Heart right ventricle (tissue), 16 donors: ENCODE measurements around the gene PTBP2. TPM values are rescaled to one million over a fixed set of nuclear protein-coding genes. Genes with fewer than 3 reads are reported as not detected.

ENCODE experiments used
- ATAC-seq, 8 donors: fragments of 200-7000 bp; cut with Tn5 transposase; one replicate each; pipeline ENCODE4 v1.9.1; 2020; ENCODE audit warnings: mild to moderate bottlenecking in 8 of 8, moderate library complexity in 8 of 8, moderate number of reproducible peaks in 1 of 8
- DNase-seq, 2 donors: peaks; one replicate each; pipeline ENCODE4 v3.0.0-alpha.2; 2020
- H3K27ac ChIP-seq, 10 donors: fragments of 200-600 bp; sonication (generic) in 2 of 10; one replicate each; pipeline versions ENCODE4 v1.5.0 to v1.8.0; 2020 to 2022; ENCODE audit warnings: mild to moderate bottlenecking in 3 of 10
- H3K27me3 ChIP-seq, 7 donors: fragments of 200-600 bp; one replicate each; pipeline ENCODE4 v1.8.0; 2021 to 2022; ENCODE audit warnings: mild to moderate bottlenecking in 2 of 7
- H3K36me3 ChIP-seq, 9 donors: fragments of 200-600 bp; sonication (generic) in 1 of 9; one replicate each; pipeline versions ENCODE4 v1.5.0 to v1.8.0; 2020 to 2022; ENCODE audit warnings: mild to moderate bottlenecking in 2 of 9
- H3K4me1 ChIP-seq, 9 donors: fragments of 200-600 bp; sonication (generic) in 1 of 9; one replicate each; pipeline versions ENCODE4 v1.5.0 to v1.8.0; 2020 to 2022; ENCODE audit warnings: mild to moderate bottlenecking in 4 of 9
- H3K4me3 ChIP-seq, 10 donors: fragments of 200-600 bp; sonication (generic) in 2 of 10; one replicate each; pipeline versions ENCODE4 v1.5.0 to v1.8.0; 2020 to 2022; ENCODE audit warnings: mild to moderate bottlenecking in 7 of 10, moderate library complexity in 2 of 10
- H3K9me3 ChIP-seq, 11 donors: fragments of 200-600 bp in 10 of 11; sonication (generic) in 2 of 11; one replicate each; pipeline versions ENCODE4 v1.5.0 to v1.8.0; 2013 to 2022; ENCODE audit warnings: mild to moderate bottlenecking in 2 of 11, control low read depth in 1 of 11, moderate library complexity in 1 of 11
- WGBS, 2 donors: extraction: QIAGEN DNeasy Blood & Tissue Kit; methylation state at CpG; one replicate each; pipeline ENCODE4 v1.1.7; 2013; ENCODE audit warnings: inconsistent platforms in 1 of 2; 5-methylcytosine and 5-hydroxymethylcytosine counted together
- intact Hi-C, 10 donors: fragments of 100-400 bp; cut with DNase I; formaldehyde crosslinking; loops; one replicate each; pipeline versions ENCODE4 v1.11.1 to v1.14.2; 2022
- polyA plus RNA-seq, 2 donors: library from polyadenylated mRNA; stranded (reverse); fragments of 200-250 nt; gene quantifications; one replicate each; pipeline ENCODE4 v1.2.3, GENCODE V29; 2013
- total RNA-seq, 10 donors: library from RNA; stranded (reverse); fragmentation: NEBNext Ultra II Directional in 3 of 10; extraction: Animal tissue kit (Norgen Biotek cat#: 25700) in 3 of 10; gene quantifications; one replicate each; pipeline versions ENCODE4 v1.2.1 to v1.2.4, GENCODE V29; 2021 to 2023
- TF ChIP-seq, protein P1 (sequence below), 9 donors: fragments of 200-600 bp; sonication (generic) in 2 of 9; IDR thresholded peaks; one replicate each; pipeline versions ENCODE4 v1.5.0 to v1.8.0; 2021 to 2022; ENCODE audit warnings: antibody characterized with exemption in 9 of 9, mild to moderate bottlenecking in 5 of 9, moderate library complexity in 1 of 9
- donor health status: Arrhythmogenic right ventricular cardiomyopathy.
- donor health status: ischemic (EF 13 %, LVEDD 7.1; RV severe dilation, severe dysfunction).
- donor health status: healthy with polysubstance abuse.
- donor health status: DM: no; HTN: yes; CAD: no.
- donor health status: DM: no; HTN: no; CAD: no.
- donor health status: ischemic (EF 25% LVEDD 6.9; RV normal size, moderate dysfunction).
- donor health status: ischemic (EF 25% LVEDD 5.7; RV mildly dilated, moderate dysfunction).
- donor health status: healthy.
- donor health status: DM: yes; HTN: yes; CAD: no.
- donor health status: Ischemic cardiomyopathy.
- donor health status: ischemic (EF 35%, LVEDD 5.7; RV mildly dilated, moderate dysfunction).
- donor health status: nonischemic (EF 11% LVEDD 7.7; RV severe dilation, severe dysfunction).
- donor health status: DM: yes; HTN: yes; CAD: no.
- donor health status: PGD.
- donor health status: ischemic (EF 29% LVEDD 5.4; RV normal size, mild dysfunction).
- donor health status: nonischemic (EF 23%, LVEDD 6.1; RV moderate dilation, normal function).

PTBP2 gene
- total and polyA plus RNA-seq, 12 donors = 4.9 to 29.3 (median 12.5) TPM

DNA sequence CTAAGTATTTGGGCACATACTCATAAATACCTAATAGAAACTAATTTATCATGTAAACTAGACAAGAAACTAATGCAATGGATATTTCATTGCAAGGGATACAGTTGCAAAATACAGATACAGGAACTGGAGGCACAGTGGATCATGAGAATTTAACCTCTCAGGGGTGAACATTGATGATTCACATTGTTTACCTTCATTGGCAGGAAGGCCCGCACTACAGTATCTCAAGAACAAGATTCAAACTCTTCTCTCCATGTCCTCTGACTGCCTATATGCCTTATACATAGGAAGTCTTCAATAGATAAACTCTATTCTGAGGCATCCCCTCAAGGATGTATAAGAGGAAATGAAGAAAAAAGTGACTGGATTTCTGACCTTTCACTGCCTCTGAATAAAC lies 18.4 kb upstream of the PTBP2 start:
- H3K4me3 ChIP-seq = no peak overlapping the region
- H3K27ac ChIP-seq = no peak overlapping the region
- no peaks in the 10 kb centered on the region for H3K36me3 ChIP-seq
- DNase-seq = no peak
- H3K4me1 ChIP-seq = no peaks in the 10 kb centered on the region
- H3K9me3 ChIP-seq = peaks cover 0 to 9% (median 0%) of the 10 kb centered on the region in 11 donors
- 73 to 79% methylated on average over 1 of the region's 1 CpG for WGBS, 2 donors
- TF ChIP-seq, protein P1, sequence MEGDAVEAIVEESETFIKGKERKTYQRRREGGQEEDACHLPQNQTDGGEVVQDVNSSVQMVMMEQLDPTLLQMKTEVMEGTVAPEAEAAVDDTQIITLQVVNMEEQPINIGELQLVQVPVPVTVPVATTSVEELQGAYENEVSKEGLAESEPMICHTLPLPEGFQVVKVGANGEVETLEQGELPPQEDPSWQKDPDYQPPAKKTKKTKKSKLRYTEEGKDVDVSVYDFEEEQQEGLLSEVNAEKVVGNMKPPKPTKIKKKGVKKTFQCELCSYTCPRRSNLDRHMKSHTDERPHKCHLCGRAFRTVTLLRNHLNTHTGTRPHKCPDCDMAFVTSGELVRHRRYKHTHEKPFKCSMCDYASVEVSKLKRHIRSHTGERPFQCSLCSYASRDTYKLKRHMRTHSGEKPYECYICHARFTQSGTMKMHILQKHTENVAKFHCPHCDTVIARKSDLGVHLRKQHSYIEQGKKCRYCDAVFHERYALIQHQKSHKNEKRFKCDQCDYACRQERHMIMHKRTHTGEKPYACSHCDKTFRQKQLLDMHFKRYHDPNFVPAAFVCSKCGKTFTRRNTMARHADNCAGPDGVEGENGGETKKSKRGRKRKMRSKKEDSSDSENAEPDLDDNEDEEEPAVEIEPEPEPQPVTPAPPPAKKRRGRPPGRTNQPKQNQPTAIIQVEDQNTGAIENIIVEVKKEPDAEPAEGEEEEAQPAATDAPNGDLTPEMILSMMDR (IDR thresholded peaks at IDR 0.05) = no peak
- ATAC-seq = no peak
- H3K27me3 ChIP-seq = no peaks in the 10 kb centered on the region
- intact Hi-C loops = no loop called here

DNA sequence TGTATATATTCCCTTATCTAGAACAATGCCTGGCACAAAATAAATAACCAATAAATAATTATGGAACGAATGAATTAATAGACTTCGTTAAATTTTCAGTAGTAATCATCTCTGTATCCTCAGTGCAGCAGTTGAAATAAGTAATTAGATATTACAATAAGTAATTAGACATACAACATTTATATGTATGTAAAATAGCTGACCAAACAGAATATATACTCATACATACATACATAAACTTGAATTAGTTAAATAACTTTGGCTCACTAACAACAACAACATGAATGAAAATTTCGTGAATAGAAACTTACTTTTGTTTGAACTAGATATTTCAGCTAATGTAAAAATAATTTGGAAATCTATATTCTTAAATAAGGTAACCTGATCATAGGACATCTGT lies 14.6 kb upstream of the PTBP2 start:
- TF ChIP-seq, protein P1 (IDR thresholded peaks at IDR 0.05) = no peak
- no peaks in the 10 kb centered on the region for H3K9me3 ChIP-seq
- peaks cover 0 to 2% (median 0%) of the 10 kb centered on the region in 9 donors for H3K4me1 ChIP-seq
- no peak overlapping the region for H3K27ac ChIP-seq
- ATAC-seq (no peak), DNase-seq (no peak)
- intact Hi-C loops = no loop called here
- no peak overlapping the region for H3K4me3 ChIP-seq
- H3K27me3 ChIP-seq = no peaks in the 10 kb centered on the region
- no peaks in the 10 kb centered on the region for H3K36me3 ChIP-seq
- WGBS, 2 donors = 90 to 91% methylated on average over 3 of the region's 3 CpGs

DNA sequence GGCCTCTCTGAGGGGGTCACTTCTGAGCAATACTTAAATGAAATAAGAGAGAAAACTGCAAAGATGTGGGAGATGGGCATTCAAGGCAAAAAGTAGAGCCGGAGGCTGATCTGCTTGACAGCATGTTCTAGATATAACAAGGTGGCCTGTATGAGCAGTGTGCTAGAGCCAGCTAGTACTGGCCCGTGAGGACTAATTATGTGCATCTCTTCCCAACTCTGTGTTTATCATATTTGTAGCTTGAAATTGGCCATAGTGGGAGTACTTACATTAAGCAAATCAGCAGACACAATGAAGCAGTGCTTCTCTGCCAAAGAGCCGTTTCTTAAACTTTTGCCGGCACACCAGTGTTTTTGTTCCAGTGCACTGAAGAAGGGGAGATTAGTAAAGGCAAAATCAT lies 13.1 kb upstream of the PTBP2 start:
- Histone ChIP-seq H3K27me3 (no peaks in the 10 kb centered on the region), H3K4me1 (peaks cover 0 to 6% (median 0%) of the 10 kb centered on the region in 9 donors), H3K9me3 (no peaks in the 10 kb centered on the region), H3K36me3 (no peaks in the 10 kb centered on the region), H3K4me3 (no peak overlapping the region), H3K27ac (no peak overlapping the region)
- 82% methylated on average over 4 of the region's 4 CpGs for WGBS, 2 donors
- no peak for DNase-seq
- intact Hi-C loops = no loop called here
- TF ChIP-seq, protein P1 (IDR thresholded peaks at IDR 0.05) = no peak
- ATAC-seq = no peak

DNA sequence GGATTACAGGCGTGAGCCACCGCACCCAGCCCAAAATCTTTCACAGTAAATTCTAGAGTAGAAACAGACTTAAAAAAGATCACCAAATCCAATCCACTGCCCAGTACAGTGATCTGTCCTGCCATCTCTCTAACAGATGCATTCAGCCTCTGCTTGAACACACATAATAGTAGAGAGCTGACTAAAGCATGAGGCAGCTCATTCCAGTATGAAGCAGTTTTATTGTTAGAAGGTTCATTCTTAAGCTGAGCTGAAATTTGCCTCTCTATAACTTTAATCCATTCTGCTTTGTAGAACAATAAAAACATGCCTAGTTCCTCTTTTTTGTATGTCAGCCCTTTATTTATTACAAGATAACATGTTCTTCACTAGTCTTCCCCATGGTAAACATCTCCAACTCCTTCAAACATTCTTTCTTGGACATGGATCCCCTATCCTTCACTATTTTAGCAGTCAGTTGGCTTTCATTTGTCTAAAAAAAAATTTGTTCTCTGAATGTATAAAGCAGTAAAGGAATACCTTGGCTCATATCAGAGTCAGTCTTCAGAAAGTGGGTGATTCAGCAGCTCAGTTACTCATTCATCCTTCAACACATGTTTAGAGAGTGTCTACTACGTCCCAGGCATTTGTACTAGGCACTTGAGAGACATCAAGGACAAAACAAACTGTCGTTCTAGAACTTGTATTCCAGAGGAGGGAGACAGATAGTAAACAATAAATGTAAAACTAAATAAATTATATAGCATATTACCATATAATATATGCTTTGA lies 10.7 kb upstream of the PTBP2 start:
- H3K9me3 ChIP-seq = no peaks in the 10 kb centered on the region
- TF ChIP-seq, protein P1 (IDR thresholded peaks at IDR 0.05) = no peak
- intact Hi-C loops = no loop called here
- ATAC-seq = no peak
- H3K4me1 ChIP-seq = peaks cover 0 to 6% (median 0%) of the 10 kb centered on the region in 9 donors
- H3K27ac ChIP-seq = no peak overlapping the region
- H3K27me3 ChIP-seq = no peaks in the 10 kb centered on the region
- H3K4me3 ChIP-seq = no peak overlapping the region
- no peak for DNase-seq
- H3K36me3 ChIP-seq = no peaks in the 10 kb centered on the region
- WGBS, 2 donors = 82 to 86% methylated on average over 4 of the region's 4 CpGs
